Measurements from ENCODE around the gene SH2D6.
A peak's percentile ranks its signal among the peaks of the same experiment; 100 is the strongest.
"Not testable (repeated sequence)": the region's sequence is repeated elsewhere in the genome, so short reads cannot be mapped to it uniquely, and the experiment has no call there.

The SH2D6 gene

DNA sequence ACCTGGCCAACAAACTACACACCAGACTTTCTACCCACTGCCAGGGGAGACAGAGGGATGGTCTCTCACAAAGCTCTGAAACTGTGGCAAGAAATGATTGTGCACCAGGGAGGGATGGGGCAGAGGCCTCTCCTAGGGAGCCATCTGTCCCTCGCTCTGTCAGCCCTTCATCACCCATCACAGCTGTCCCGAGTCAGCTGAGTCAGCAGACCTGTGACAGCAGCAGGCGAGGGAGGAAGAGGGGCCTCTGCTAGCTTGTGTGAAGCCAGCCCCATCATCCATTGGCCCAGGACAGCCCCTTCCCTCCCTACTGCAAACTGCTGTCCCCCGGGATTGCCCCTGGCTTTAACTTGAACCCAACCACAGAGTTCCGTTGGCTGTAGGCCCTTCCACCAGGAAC is 5.0 kb downstream of the SH2D6 start:
- no peak for DNase-seq

DNA sequence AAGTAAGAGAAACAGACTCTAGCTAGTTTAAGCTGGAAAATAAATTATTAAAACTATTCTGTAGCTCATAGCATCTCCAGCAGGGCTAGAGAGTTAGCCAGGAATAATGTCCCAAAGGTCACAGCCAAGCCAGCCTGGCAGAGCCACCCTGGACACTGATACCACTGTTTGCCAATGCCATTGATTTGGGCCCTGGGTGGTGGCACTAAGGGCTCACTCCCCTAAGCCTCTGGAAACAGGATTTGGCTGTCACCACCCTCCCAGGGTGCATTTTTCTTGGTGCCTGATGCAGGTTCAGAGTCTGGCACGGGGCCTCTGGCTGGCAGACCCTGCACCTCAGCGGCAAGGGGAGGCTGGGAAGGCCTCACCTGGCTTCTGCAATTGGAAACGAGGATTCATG is 7.1 kb downstream of the SH2D6 start:
- DNase-seq: no peak

DNA sequence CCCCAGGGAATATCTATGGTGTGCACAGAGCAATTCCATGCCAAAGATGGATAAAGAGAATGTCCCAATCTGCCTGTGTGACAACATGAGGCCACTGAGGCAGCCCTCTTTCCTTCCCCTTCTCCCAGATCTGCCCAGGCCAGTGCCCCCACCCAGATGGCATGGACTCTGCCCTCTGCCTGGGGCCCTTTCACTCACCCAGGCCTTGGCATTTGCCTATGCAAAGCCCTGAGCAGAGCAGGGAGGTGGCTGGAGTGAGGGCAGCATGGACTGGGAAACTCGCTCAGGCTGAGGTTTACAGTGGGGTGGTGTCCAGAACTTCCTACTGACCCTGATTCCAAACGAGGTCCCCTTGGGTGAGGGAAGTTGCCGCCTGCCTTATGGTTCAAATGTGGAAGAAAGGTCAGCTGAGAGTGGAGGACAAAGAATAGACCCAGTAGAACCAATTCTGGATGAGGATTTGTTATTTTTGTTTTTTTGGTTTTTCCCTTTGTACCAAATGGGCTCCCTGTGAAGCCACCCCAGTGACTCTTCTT is 8.9 kb downstream of the SH2D6 start:
- DNase-seq: no peak

GRCh38 chr2:85428343-85428881 is 9.9 kb downstream of the SH2D6 start:
- no peak for DNase-seq

DNA sequence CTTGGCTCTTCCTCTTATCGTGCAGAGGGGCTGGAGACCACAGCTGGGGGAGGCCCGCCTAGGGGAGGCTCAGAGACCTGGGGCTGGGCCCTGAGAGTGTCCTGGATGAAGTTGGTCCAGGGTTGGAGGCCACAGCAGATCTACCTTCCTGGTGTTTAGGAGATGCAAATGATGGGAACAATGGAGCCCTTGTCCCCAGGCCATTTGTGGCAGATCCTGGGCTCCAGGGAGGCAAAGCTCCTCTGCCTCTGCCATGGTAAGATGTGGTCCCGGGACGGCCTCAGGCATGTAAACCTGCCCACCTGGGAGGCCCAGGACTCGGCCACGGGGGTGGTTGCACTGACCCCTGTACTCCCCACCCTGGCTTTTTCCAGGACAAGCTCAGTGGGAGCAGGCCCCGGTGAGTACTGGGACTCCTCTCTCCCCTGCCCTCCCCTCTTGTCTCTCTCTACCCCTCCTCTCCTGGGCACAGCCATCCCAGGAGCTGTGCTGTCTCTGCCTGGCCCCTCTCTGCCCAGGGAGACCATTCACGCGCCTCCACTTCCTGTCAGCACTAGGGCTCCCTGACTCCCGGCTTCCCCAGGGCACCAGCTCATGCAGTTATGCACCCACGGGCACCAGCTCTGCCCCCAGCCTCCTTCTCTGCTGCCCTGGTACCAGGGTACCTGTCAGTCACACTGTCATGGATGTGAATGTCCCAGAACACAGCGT is 10.9 kb downstream of the SH2D6 start:
- DNase-seq: no peak

- no peak for DNase-seq
These were observed 11.4 kb downstream of the SH2D6 start for GRCh38 chr2:85429924-85430289.

DNA sequence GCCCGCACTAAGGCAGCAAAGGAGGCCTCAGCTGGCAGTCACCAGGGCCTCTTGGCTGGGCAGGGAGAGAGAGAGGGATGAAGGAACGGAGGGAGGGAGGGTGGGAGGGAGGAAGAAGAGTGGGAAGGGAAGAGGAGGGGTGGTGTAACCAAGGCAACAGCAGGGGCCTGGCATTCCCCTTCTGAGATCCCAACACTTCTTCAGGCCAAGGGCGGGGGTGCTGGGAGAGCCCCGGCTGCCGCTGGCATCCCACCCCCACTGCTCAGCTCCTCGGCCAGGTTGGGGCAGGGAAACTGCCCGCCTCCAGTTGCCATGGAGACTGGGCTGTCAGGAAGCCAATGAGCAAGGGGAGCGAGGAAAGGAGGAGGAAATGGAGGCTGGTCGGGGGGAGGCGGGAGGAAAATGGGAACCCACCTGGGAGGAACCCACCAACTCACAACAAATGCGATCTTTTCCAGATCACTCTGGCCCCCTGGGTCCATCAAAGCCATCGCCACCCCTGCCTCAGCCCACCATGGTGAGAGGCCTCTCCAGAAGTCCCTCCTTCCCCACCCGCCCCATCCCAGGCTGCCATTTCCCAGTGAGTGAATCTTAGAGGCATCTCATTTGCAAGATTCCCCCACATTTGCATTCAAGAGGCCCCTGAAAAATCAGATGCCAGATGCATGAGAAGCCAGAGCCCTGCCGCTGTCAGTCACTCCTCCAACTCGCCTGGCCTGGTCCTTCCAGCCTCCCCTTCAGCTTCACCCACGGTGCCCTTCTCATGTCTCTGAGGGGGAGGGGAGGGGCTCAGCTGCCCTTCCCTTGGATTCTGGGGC is 12.4 kb downstream of the SH2D6 start:
- no peak for DNase-seq

DNA sequence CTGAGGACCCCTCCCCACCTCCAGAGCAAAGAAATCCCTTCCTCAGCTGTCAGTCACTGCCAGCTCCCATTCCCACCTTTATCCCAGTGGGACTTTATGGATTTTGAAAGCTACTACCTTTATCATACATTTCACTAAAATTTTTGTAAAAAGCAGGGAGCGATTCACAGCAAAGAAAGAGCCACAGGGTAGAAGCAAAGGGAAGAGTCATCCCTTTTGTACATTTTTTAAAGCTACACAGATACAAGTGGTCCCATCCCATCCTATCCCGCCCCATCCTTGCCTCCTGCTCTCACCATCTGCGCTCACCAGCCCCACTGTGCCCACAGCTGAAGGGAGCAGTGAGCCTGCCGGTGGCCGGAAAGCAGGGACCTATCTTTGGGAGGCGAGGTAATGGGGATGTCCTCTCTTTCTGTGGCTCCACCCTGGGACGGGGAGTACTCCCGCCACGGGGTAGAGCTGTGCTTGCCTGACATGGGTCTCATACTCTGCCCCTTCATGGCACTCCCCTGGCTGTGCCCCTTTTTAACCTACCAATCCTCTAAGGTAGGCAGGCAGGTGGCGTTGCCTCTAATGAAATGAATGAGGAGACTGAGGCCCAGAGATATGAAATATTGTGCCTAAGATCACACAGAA is 13.2 kb downstream of the SH2D6 start:
- no peak for DNase-seq

DNA sequence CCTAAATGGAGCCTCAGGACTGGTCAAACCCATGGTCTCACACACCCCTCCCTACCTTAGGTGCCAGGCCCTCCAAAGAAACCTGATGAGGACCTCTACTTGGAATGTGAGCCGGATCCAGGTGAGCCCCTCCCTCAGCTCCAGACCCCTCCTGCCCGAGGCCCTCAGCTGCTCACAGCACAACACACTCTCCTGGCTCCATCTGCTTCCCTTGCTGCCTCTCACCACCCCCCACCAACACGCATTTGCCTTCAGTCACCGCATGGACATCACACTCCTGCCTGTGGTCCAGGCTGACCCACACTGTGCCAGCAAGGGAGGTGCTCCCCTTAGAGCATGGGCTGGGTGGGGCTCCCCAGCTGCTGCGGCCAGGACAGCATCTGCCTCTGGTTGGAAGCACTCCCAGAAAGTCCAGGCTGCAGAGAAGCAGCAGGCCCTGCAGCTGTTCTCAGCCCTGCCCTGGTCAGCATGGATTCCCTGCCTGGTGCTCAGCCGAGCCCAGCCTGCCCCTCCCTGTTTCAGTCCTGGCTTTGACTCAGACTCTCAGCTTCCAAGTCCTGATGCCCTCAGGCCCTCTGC is 15.1 kb downstream of the SH2D6 start:
- DNase-seq: no peak

DNA sequence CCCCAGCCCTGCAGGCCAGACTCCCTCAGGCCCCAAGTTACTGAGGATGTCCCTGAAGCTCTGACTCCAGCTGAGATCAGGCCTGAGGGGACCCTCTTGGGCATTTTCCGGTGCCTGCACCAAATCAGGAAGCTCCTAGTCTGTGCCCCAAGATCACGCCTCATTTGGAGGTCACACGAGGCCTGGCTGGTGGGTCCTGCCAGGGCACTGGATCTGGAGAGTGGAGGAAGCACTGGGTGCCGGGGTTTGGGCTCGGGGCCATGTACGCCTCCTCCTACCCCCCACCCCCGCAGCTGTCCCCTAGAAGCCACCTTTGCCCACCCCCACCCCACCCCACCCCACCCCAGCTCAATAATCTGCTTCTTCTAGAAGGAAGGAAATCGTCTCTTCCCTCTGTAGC is 16.2 kb downstream of the SH2D6 start:
- DNase-seq: no peak

DNA sequence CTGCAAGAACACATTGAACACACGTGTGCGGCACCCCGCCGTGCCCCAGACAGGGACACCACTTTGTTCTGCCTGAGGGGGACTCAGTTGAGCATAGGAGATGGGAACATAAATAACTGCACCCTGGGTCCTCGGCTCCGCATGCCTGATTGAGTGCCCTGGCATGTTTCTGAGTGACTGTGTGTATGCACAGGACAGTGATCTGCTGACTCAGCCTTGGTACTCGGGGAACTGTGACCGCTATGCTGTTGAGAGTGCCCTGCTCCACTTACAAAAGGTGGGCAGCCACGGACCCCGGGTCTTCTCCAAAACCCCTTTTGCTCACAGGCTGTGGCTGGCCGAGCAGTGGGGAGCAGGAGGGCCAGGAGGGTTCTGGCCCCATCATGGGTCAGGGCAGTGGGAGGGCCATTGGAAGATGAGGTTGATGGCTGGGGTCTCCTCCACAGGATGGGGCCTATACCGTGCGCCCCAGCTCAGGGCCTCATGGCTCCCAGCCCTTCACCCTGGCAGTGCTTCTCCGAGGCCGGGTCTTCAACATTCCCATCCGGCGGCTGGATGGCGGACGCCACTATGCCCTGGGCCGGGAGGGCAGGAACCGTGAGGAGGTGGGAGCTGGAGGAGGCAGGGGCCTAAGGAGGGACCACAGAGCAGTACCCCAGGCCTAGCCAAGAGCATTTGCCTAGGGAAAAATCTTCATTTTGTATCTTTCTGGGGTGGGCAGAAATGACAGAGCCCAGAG is 16.9 kb downstream of the SH2D6 start:
- DNase-seq: no peak

DNA sequence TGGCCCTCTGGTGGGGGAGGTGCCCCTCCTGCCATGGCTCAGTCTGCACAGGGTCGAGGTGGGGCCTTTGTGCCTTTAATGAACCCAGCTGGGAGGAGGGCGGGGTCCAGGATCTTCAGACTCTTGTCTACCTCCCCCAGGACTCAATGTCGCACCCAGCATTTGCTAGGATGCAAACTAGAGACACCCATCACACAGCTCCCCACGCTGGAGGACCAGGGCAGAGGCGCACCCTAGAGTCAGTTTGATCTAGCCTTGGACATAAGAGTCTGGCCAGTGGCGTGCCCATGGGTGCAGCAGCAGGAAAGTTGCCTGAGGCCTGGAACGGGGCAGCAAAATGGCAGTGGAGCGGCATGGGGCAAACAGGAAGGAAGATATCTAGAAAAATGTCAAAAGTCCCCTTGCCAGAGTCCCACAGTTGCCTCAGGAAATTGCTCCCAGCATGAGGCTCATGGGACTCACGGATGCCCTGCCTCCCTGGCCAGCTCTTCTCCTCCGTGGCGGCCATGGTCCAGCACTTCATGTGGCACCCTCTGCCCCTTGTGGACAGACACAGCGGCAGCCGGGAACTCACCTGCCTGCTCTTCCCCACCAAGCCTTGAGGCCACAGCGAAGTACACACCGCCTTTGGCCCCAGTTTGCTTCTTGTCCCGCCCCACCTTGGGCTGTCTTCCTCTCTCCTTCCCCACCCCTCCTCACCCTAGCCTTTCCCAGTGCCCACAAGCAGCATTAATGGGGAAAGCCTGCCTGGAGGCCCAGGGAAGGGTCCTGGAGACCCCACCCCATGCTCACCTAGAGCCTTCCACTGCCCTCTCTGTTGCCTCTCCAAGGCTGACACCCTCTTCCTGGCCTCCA is 17.7 kb downstream of the SH2D6 start:
- DNase-seq: no peak

- no peak for DNase-seq
These were observed 18.4 kb downstream of the SH2D6 start for GRCh38 chr2:85436836-85437487.

DNA sequence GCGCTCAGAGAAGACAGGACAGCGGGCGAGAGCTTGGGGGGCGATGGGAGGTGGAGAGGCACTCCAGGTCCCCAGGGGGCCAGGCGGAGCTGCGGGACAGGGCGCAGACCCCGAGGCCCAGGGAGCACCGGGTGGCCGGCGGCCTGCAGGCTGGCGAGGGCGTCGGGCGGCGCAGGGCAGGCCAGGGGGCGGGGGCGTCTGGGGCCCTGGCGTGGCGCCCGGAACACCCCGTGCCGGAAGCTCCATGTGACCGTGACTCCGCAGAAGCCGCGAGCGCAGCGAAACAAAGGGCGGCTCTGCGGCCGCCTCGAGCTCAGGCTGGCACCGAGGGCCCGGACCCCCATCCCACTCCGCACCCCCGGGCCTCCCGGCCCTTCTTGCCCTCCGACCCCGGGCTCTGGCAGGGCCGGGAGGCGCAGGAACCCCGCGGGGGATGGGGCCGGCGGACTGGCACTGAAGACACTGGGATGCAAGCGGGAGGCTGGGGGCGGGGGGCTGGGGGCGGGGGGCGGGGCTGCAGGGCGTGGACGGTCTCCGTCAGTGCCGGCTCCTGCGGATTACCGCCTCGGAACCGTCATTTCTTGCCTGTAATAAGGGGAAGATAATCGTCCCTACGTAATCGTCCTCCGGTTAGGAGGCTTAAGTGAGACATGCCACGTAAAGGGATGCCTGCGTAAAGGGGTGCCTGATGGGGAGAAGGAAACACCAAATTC is 19.1 kb downstream of the SH2D6 start:
- peak; percentile 59 for DNase-seq

GRCh38 chr2:85438201-85439024 is 19.9 kb downstream of the SH2D6 start:
- peak in 1 of 2 donors; percentile 6 for DNase-seq

GRCh38 chr2:85439025-85439472 is 20.5 kb downstream of the SH2D6 start:
- DNase-seq: no peak

DNA sequence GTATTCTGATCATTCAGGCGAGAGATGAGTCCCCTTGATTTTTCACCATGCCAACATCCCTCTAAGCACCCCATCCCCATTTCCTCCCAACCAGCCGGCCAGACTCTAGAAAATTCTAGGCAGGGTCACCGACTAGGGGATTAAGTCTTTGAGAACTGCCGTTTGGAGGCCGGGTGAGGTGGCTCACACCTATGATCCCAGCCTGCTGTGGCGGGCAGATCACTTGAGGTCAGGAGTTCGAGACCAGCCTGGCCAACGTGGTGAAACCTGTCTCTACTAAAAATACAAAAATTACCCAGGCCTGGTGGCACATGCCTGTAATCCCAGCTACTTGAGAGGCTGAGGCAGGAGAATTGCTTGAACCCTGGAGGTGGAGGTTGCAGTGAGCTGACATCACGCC is 21.1 kb downstream of the SH2D6 start:
- DNase-seq: not testable (repeated sequence)

DNA sequence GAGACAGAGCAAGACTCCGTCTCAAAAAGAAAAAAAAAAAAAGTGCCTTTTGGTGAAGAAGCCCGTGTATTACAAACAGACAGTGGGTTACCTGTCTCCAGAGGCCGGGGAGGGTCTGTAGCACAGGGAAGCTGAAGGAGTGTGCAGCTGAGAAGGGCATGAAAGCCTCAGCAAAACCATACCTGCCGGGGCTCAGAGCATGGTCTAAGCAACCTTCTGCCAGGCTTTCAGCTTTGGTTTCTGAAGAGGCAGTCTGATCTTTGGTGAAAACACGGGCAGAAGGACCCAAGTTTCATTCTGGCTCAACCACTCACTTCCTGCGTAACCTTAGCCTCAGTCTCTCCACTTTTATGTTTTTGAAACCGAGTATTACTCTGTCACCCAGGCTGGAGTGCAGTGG is 21.5 kb downstream of the SH2D6 start:
- no peak for DNase-seq

- no peak for DNase-seq
These were observed 22.2 kb downstream of the SH2D6 start for GRCh38 chr2:85440729-85441128.

Measured in stimulated activated CD4-positive, alpha-beta T cell treated with anti-CD3 and anti-CD28 coated beads, Interleukin-2, amount 100 ng/mL, for 48 hours (primary cell).